RWPE2 (cell line): Measurements from ENCODE around the gene C22orf31.

Experiments used
- ATAC-seq: fragments of 200-7000 bp; cut with Tn5 transposase; 3 replicates; pipeline ENCODE4 v1.9.1; 2021; ENCODE audit warnings: low read depth
- DNase-seq: peaks from one replicate; pipeline ENCODE4 v3.0.0-alpha.2; 2020; ENCODE audit warnings: low spot score
- H3K27ac ChIP-seq: fragments of 450-650 bp; 2 replicates; pipeline ENCODE4 v1.5.1; 2017; ENCODE audit warnings: mild to moderate bottlenecking; ENCODE audit not compliant: poor library complexity, severe bottlenecking
- H3K27me3 ChIP-seq: fragments of 250-450 bp; sonication (Bioruptor Pico); 2 replicates; pipeline ENCODE4 v1.5.1; 2021; ENCODE audit warnings: mild to moderate bottlenecking, moderate library complexity; ENCODE audit not compliant: insufficient read depth, poor library complexity, severe bottlenecking
- H3K36me3 ChIP-seq: fragments of 250-450 bp; sonication (Bioruptor Pico); 2 replicates; pipeline ENCODE4 v1.5.1; 2020; ENCODE audit warnings: low read depth, mild to moderate bottlenecking, moderate library complexity
- H3K4me1 ChIP-seq: fragments of 250-450 bp; sonication (Bioruptor Pico); 2 replicates; pipeline ENCODE4 v1.5.1; 2021; ENCODE audit warnings: mild to moderate bottlenecking, moderate library complexity; ENCODE audit not compliant: insufficient read depth, poor library complexity, severe bottlenecking
- H3K4me3 ChIP-seq: fragments of 250-450 bp; sonication (Bioruptor Pico); 2 replicates; pipeline ENCODE4 v1.5.1; 2021; ENCODE audit warnings: mild to moderate bottlenecking, moderate library complexity; ENCODE audit not compliant: severe bottlenecking
- H3K9me3 ChIP-seq: fragments of 250-450 bp; sonication (Bioruptor Pico); 2 replicates; pipeline ENCODE4 v1.5.1; 2021; ENCODE audit warnings: mild to moderate bottlenecking, moderate library complexity; ENCODE audit not compliant: severe bottlenecking
- CTCF ChIP-seq: fragments of 450-650 bp; IDR thresholded peaks from one replicate; pipeline ENCODE4 v1.5.1; 2017; ENCODE audit warnings: mild to moderate bottlenecking, moderate library complexity; ENCODE audit not compliant: poor library complexity, severe bottlenecking

Gene C22orf31

GRCh38 chr22:29072979-29073617, 11.5 kb upstream of the C22orf31 start, which contains the start of gene KREMEN1:
KREMEN1 (plus strand) TSS chr22:29073035; CDS start chr22:29073131, 96 bp downstream.
- Histone ChIP-seq H3K9me3 (no peaks in the 10 kb centered on the region), H3K27me3 (no peaks in the 10 kb centered on the region), H3K4me3 (peak within 1 kb of the TSS; percentile 63), H3K27ac (peak within 1 kb of the TSS; percentile 37), H3K4me1 (peaks cover 13% of the 10 kb centered on the region), H3K36me3 (no peaks in the 10 kb centered on the region)
- no peak for TF ChIP-seq CTCF
- ATAC-seq: no peak
- no peak for DNase-seq

GRCh38 chr22:29072193-29072978, 10.8 kb upstream of the C22orf31 start:
- no peak for TF ChIP-seq CTCF
- no peaks in the 10 kb centered on the region for H3K27me3 ChIP-seq
- peak; percentile 95 for DNase-seq
- H3K9me3 ChIP-seq: no peaks in the 10 kb centered on the region
- no peaks in the 10 kb centered on the region for H3K36me3 ChIP-seq
- peak overlapping the region; percentile 63 for H3K4me3 ChIP-seq
- peaks cover 13% of the 10 kb centered on the region for H3K4me1 ChIP-seq
- H3K27ac ChIP-seq: peak overlapping the region; percentile 37
- ATAC-seq: peak; percentile 87

GRCh38 chr22:29071261-29072045, 9.8 kb upstream of the C22orf31 start:
- no peaks in the 10 kb centered on the region for H3K9me3 ChIP-seq
- peak; percentile 84 for DNase-seq
- no peak for TF ChIP-seq CTCF
- H3K4me1 ChIP-seq: peaks cover 13% of the 10 kb centered on the region
- no peaks in the 10 kb centered on the region for H3K27me3 ChIP-seq
- peak overlapping the region; percentile 37 for H3K27ac ChIP-seq
- ATAC-seq: peak; percentile 70
- H3K4me3 ChIP-seq: peak overlapping the region; percentile 22
- H3K36me3 ChIP-seq: no peaks in the 10 kb centered on the region

GRCh38 chr22:29070490-29070889, 8.9 kb upstream of the C22orf31 start:
- Histone ChIP-seq H3K36me3 (no peaks in the 10 kb centered on the region), H3K4me3 (no peak overlapping the region), H3K9me3 (no peaks in the 10 kb centered on the region), H3K27ac (peak overlapping the region; percentile 37), H3K27me3 (no peaks in the 10 kb centered on the region), H3K4me1 (peaks cover 13% of the 10 kb centered on the region)
- TF ChIP-seq CTCF: no peak
- ATAC-seq (no peak), DNase-seq (no peak)
